ENCODE data around the gene JOSD2. TPM values are rescaled to one million over a fixed set of nuclear protein-coding genes. Genes with fewer than 3 reads are reported as not detected.

JOSD2 gene
- total RNA-seq, 1 experiment from 2014 or later: 5.4 TPM

- Histone ChIP-seq H2BK15ac (ENCODE audit: low read depth, low read length) (no peak overlapping the region), H4K20me1 (ENCODE audit: control insufficient read depth, insufficient read depth, insufficient read length) (no peaks in the 10 kb centered on the region), H3K56ac (ENCODE audit: insufficient read length, low read depth, low read length) (no peak overlapping the region), H3K79me2 (ENCODE audit: insufficient read depth, low read length) (peaks cover 5% of the 10 kb centered on the region; the same call in 1 of the 2 replicates), H3K4me1 (ENCODE audit: insufficient read depth, low read length) (peaks cover 4% of the 10 kb centered on the region; the same call in 1 of the 2 replicates), H2BK120ac (ENCODE audit: low read depth, low read length, poor library complexity, severe bottlenecking) (no peak overlapping the region), H3K14ac (ENCODE audit: insufficient read depth, low read length) (no peak overlapping the region), H3K23me2 (ENCODE audit: insufficient read length, low read depth, low read length, poor library complexity, severe bottlenecking) (no peaks in the 10 kb centered on the region), H3K27me3 (ENCODE audit: insufficient read depth, low read length) (no peaks in the 10 kb centered on the region), H3K4ac (ENCODE audit: low read depth, low read length) (no peak overlapping the region), H3K23ac (ENCODE audit: insufficient read length, low read depth, low read length) (no peak overlapping the region), H4K5ac (ENCODE audit: insufficient read length, low read depth, low read length) (no peak overlapping the region), H2BK12ac (ENCODE audit: insufficient read length, low read depth, low read length) (no peak overlapping the region), H3K4me2 (ENCODE audit: insufficient read depth, insufficient read length, low read length) (no peak overlapping the region), H3T11ph (ENCODE audit: low read length) (no peak overlapping the region), H2AFZ (ENCODE audit: low read length) (no peak overlapping the region), H2AK5ac (ENCODE audit: insufficient read length, low read length) (no peak overlapping the region), H3K9me3 (ENCODE audit: control insufficient read depth, low read depth, low read length) (peaks cover 7% of the 10 kb centered on the region), H3K27ac (ENCODE audit: insufficient read length, low read depth, low read length) (no peak overlapping the region), H4K8ac (replicated peaks; ENCODE audit: insufficient read length, low read depth, low read length) (no peak overlapping the region), H3K18ac (ENCODE audit: insufficient read length, low read depth, low read length) (no peak overlapping the region), H4K91ac (ENCODE audit: insufficient read length, low read depth, low read length) (no peak overlapping the region), H3K79me1 (ENCODE audit: insufficient read depth, low read depth, low read length, poor library complexity, severe bottlenecking) (peaks cover 9% of the 10 kb centered on the region), H2BK20ac (ENCODE audit: low read depth, low read length, poor library complexity, severe bottlenecking) (no peak overlapping the region), H3K9ac (ENCODE audit: extremely low read depth, insufficient read length, low read length) (no peak overlapping the region), H2BK5ac (ENCODE audit: insufficient read length, low read length) (no peak overlapping the region)
- Mint-ChIP-seq H3K4me3 (no peak overlapping the region), H3K9me3 (peaks cover 13 to 25% of the 10 kb centered on the region in 2 experiments), H3K36me3 (ENCODE audit: insufficient read depth in 1 of 3, low read depth in 3 of 3) (peaks cover 45 to 60% (median 57%) of the 10 kb centered on the region in 3 experiments), H3K4me1 (peaks cover 8 to 21% of the 10 kb centered on the region in 2 experiments), H3K27me3 (ENCODE audit: low read depth) (peaks cover 4% of the 10 kb centered on the region; the same call in 1 of the 2 replicates), H3K27ac (no peak overlapping the region)
- no peak for DNase-seq
- TF ChIP-seq CTCF (conservative IDR thresholded peaks at IDR 0.05): no peak
- WGBS (ENCODE audit: extremely low coverage, insufficient read length, low lambda C conversion rate): no CpG with 5 or more reads among the region's 16 CpGs
These were observed 31.2 kb downstream of the JOSD2 start for GRCh38 chr19:50479761-50480251.

Data from H9 (cell line).